Iris pigment epithelial cell (primary cell): ENCODE measurements around the gene GPR39.

Source experiments
- DNase-seq: peaks from one replicate; pipeline ENCODE4 v3.0.0-alpha.2; 2011; ENCODE audit warnings: low read depth

GPR39 gene

GRCh38 chr2:132497591-132497990 lies 81.0 kb downstream of the GPR39 start:
- peak; percentile 60 for DNase-seq

DNA sequence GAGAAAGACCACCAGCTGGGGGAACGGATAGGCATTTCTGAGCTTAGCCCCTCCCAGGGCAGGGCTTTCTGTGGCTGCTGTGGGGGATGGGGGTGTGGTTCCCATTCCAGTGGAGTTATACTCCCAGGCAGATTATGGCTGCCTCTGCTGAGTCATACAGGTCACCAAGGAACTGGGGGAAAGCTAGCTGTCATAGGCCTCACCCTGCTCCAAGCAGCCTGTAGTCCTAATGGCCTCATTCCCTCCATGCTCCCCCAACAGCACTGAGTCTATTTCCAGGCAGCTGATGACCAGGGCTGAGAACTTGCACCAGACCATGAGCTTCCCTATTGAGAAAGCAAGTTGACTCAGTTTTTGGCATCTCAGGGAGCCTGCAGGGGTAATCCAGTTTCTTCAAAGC lies 87.1 kb downstream of the GPR39 start:
- peak; percentile 54 for DNase-seq

DNA sequence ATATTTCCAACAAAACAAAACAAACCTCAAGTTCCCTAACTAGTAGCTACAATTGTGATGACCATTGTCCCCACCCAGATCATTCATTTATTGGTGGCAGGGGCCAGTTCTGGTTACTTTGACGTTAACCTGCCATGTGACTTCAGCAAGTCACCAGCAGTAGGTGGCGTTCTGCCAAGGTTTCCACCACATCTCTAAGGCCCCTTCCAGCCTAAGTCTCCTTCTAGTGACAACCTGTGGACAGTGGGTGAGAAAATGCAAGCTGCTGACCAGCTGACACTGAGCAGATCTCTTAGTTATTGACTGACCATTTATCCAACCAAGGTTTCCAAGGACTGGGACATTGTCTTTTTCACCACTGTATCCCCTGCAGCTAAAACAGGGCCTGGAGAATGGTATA lies 98.4 kb downstream of the GPR39 start:
- DNase-seq, result no peak

DNA sequence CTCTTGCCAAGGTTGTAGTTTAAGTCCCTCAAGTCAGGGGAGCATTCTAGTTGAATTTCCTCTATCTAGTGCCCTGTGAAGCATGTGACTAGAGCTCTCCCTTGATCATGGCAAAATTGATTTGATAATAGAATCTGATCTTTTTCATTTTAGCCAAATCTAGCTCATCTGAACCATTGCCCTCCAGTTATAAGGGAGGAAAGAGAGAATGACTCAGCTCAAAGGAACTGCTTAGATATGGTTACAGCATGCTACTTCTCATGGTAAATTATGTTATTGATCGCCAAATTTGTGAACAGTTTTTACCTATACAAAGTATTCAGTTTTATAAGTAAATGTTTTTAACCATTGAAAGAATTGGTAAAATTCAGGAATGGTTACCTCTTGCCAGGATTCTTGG lies 100.8 kb downstream of the GPR39 start:
- peak; percentile 28 for DNase-seq

GRCh38 chr2:132518302-132518701 lies 101.7 kb downstream of the GPR39 start:
- no peak for DNase-seq

DNA sequence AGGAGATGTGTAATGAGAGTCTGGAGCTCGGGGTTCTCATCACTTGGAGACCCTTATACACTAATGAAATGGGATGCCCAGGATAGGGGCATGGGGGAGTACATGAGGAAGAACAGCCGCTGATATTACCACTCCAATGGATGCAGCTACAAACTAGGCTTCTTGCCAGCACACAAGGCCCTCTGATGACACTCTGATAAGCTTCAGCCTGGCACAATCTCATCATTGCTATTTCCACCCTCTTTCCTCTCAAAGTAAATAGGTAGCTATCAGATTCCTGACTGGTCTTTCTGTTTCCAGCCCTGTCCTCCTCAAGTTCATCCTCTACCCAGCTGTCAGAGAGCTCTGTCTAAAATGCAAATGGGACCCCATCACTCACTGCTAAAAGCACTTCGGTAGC lies 103.0 kb downstream of the GPR39 start:
- DNase-seq, result no peak

DNA sequence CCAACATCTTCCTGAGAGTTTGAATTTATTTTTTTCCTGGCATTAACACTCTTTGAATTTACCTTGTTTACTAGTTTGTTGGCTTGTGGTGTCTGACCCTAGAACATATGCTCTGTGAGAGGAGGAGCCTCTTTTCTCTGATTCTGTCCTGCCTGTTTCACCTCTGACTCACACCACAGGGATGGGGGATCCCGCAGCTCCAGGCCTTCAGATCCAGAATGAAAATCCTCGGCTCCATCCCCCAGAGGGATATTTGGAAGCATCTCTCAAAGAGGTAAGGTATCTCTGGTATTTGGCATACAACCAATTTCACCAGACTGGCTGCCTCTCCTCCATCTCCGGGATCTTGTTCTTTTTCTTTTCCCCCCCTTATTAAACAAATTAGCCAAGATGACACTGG lies 104.7 kb downstream of the GPR39 start:
- peak; percentile 24 for DNase-seq

DNA sequence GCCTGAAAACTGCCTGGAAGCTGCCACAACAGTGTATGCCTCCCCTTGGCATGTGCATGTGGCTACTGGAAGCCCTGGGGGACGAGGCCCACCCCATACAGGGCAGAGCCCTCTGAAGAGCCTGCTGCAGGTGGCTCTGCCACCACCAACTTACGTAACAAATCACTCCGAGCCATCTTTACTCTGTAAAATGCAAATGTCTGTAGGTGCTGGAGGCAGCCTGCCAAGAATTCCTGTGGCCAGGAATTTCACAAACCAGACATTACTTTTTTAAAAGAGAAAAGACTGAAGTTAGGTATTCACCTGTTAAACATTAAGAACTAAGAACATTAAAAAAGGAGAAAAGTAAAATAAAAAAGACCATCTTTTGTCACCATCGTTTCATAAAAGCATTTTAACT lies 106.3 kb downstream of the GPR39 start:
- DNase-seq, result no peak

GRCh38 chr2:132537061-132537460 lies 120.5 kb downstream of the GPR39 start:
- peak; percentile 57 for DNase-seq

DNA sequence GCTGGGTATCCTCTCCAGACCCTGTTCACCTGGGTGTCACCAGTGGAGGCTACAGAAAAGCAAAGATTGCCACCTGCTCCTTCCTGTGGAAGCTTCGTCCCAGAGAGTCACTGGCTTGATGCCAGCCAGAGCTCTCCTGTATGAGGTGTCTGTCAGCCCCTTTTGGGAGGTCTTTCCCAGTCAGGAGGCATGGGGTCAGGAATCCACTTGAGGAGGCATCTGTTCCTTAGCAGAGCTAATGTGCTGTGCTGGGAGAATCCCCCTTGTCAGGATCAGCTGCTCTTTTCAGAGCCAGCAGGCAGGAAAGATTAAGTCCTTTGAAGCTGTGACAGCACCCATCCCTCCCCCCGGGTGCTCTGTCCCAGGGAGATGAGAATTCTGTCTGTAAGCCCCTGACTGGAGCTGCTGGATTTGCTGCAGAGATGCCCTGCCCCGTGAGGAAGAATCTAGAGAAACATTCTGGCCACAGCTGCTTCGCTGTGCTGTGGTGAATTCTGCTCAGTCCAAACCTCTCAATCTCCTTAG lies 121.8 kb downstream of the GPR39 start:
- no peak for DNase-seq

DNA sequence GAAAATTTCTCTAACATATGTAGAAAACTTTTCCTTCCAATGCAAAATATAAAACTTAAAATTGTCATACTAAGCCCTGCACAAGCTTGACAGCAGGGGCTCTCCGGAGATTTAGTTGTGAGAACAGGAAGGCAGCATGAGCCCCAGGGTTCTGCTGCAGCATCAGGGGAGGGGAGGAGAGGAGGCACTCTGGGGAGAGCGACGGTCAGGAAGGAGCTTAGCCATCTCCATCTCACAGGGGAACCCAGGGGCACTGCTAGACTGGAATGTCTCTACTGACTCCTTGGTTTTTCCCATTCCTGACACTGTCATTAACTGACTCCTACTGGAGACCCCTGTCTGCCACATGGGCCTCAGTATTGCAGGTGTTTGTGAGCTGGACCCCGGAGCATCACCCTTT lies 123.6 kb downstream of the GPR39 start:
- DNase-seq, result no peak

GRCh38 chr2:132542953-132543569 lies 126.5 kb downstream of the GPR39 start:
- peak; percentile 31 for DNase-seq

DNA sequence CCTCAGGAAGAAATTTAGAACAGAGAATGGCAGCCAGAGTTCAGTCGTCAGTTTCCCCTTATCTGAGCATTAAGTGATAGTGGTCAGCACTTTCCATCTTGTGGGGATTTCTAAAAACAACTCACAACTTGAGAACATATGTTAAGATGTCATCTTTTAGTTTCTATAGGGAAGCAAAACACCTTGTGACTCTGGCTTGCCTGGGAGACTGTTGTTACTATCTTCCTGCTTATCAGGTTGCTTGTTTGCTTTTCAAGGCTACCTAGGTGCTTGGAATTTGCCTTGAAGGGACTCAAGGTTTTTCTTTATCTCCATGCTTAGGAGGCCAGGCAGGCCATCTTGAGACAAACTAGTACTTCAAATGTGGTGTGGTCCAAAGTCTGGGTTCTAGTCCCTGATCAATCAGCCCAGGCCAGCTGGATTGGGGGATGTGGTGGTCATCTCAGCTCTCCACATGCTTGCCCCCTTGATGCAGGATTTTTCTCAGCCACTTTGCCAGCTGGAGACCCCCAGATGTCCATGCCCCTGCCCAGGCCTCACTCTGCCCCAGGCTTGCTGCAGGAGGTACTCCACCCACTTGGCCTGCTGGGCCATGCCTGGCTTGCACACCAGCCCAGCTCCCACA lies 127.5 kb downstream of the GPR39 start:
- DNase-seq, result no peak

DNA sequence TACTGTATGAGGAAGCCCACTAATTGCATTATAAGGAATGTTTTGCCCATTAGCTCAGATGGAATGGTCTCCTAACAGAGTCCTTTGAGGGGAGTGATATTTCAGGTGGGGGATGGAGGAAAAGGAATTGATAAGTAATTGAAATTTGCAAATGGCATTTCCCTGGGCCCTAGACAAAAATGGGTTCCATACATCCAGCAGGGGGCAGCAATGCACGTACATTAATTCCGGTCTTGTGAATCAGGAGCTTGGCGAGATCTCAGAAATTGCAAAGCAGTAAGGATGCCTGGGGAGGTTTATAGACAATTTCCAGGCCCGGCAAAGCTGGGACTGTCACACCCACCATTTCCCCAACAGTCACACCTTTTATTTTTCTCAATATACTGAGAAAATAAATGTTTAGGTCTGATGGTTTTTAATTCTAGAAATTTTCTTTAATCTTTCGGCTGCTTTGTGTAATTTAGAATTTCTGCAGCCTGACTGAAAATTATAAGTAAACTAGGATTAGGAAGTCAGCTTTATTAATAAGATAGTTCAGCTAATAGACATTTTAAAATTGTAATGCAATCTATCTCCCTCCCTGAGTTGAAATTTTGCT lies 130.6 kb downstream of the GPR39 start:
- DNase-seq, result peak; percentile 81

DNA sequence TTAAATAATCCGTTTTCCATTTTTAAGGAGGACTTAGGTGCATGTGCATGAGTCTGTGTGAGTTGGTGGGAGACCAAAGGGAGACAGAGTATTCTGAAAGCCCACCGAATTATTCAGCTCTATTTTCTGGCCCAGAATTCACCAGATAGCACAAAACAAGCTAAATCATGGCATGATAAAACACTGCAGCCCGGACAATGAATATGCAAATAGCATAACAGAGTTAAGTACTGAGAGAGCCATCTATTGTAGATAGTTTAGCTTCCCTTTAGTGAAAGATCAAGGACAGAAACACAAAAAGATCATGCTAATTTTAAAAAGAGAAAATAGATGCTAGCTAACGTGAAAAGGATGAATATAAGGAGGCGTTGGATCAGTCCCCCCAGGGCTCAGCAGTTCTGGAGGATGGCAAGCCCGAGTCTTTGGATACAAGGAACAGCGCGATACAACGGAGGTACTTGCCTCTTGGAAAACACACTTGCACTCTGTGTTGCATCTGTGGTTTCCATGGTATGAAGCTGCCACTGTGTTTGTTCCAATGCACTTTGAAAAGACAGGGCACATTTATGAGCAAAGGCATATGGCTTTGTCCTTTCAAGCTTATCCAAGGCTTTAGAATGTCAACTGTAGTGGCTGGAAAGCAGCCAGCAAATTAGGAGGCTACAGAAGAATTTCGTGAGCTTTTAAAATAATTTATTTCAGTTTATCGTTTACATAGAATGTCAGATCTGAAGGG lies 133.5 kb downstream of the GPR39 start:
- DNase-seq, result no peak

DNA sequence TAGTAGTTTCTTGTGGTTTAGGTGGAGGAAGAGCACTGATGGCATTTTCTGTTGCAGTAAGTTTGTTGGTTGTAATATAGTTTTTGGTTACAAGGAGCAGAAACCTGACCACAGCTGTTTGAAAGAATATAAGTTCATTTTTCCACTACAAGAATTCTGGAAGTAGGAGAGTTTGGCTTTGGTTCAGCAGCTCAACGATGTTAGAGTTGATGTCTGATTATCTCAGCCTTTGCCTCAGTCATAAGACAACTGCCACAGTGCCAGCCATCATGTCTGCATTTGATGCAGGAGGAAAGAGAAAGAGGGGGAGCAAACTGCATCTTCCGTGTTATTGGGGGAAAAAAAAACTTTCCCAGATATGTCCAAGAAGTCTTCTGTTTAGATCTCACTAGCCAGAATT lies 134.3 kb downstream of the GPR39 start:
- peak; percentile 24 for DNase-seq

DNA sequence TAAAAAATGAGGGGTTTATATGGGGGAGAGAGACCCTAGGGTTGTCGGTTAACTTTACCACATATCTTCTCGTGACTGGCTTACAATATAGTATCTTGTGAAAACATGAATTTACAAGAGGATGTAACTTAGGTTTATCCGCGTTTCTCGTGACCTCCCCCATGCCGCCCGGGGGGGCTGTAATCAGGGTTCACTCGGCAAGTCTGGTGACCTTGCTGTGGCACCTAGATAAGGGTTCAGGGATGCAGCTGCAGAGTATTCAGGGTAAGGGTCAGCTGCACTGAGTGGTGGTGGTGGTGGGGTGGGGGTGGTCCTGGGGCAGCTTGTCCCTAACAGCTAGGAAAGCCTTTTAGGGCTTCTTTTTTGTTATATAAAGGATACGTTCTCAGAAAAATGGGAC lies 141.1 kb downstream of the GPR39 start:
- DNase-seq, result no peak

DNA sequence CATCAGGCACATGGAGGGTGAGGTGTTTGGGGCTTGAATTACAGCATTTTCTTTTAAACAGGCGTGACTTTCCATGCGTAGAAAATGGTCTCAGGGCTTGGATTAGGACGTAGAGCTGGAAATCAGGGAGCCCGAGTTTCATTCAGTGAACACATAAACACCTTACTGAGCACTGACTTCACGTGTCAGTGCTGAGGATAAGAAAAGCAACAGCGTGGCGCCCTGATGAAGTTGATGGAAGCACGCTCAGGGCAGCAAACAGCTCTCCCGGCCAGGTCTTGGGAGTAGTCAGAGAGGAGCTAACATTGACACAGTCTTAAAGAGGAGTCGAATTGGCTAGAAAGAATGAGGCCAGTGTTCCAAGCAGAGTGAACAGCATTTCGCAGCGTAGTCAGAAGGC lies 142.7 kb downstream of the GPR39 start:
- DNase-seq, result no peak

DNA sequence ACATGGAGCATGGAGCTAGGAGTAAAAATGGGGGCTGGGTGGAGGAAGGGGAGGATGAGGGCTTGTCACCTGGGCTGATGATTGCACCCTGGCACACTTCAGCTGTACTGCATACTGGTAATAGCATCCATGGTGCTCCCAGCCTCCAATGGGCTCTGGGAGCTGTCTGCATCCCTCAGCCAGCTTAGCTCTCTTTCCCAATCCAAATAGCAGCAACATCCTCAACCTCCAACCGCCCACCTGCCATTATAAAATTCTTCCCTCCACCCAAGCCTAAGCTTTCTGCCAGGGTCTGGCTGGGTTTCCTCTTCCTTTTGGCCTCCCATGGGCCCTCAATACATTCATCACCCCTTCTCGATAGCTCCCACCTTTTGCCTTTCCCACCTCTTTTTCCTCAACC lies 143.3 kb downstream of the GPR39 start:
- no peak for DNase-seq

- no peak for DNase-seq
Observed at GRCh38 chr2:132560562-132560961, 144.0 kb downstream of the GPR39 start.

DNA sequence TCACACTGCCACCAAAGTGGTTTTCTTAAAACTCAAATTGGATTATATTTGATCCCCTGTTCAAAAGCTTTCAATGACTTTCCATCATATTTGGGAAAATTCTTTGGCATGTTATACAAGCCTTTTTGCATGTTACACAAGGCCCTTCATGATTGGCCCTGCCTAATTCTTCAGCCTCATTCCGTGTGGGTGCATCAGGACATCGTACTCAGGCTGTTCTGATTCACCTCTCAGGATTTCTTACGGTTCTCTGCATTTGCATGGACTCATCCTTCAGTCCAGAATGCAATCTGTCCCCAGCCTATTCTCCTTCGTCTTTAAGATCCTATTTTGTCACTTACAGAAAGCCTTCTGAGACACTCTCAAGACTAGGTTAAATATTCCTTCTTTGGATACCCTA lies 145.6 kb downstream of the GPR39 start:
- peak; percentile 16 for DNase-seq

GRCh38 chr2:132564065-132564464 lies 147.5 kb downstream of the GPR39 start:
- no peak for DNase-seq

- no peak for DNase-seq
Observed at GRCh38 chr2:132566379-132566778, 149.8 kb downstream of the GPR39 start.
